HG03045 (cell line): ENCODE data around the gene VAMP5.

Experiments
- ATAC-seq: cut with Tn5 transposase; IDR thresholded peaks from one replicate; pipeline ENCODE4 v1.9.1; 2021; ENCODE audit warnings: mild to moderate bottlenecking, moderate library complexity; ENCODE audit not compliant: unreplicated experiment

Gene VAMP5

GRCh38 chr2:85623991-85624390 lies 39.8 kb downstream of the VAMP5 start:
- ATAC-seq: no peak

- no peak for ATAC-seq
Measured at GRCh38 chr2:85628658-85629057, 44.4 kb downstream of the VAMP5 start.

- ATAC-seq: no peak
Measured at GRCh38 chr2:85631316-85631715, 47.1 kb downstream of the VAMP5 start.

- ATAC-seq: no peak
Measured at GRCh38 chr2:85635011-85635410, 50.8 kb downstream of the VAMP5 start.

GRCh38 chr2:85635636-85636035 lies 51.4 kb downstream of the VAMP5 start:
- ATAC-seq: no peak

GRCh38 chr2:85642725-85643124 lies 58.5 kb downstream of the VAMP5 start:
- ATAC-seq: peak; percentile 55
